Neural progenitor cell (in vitro differentiated cells): Measurements from ENCODE around the gene SFI1. TPM values are rescaled to one million over a fixed set of nuclear protein-coding genes. Genes with fewer than 3 reads are reported as not detected.

ENCODE experiments used
- DNase-seq: peaks from one replicate; pipeline ENCODE4 v3.0.0-alpha.2; 2016; ENCODE audit warnings: low spot score
- H2AFZ ChIP-seq: fragments of 200-600 bp; sonication (generic); replicated peaks from 2 replicates; pipeline ENCODE4 v1.6.1; 2016; ENCODE audit warnings: antibody characterized with exemption
- H3F3A ChIP-seq: fragments of 200-600 bp; sonication (generic); 2 replicates; pipeline ENCODE4 v1.6.1; 2016; ENCODE audit warnings: antibody characterized with exemption, low read depth
- H3K27ac ChIP-seq: fragments of 200-600 bp; sonication (generic); 2 replicates; pipeline ENCODE4 v1.5.1; 2016; ENCODE audit warnings: mild to moderate bottlenecking
- H3K27me3 ChIP-seq: fragments of 200-600 bp; sonication (generic); 2 replicates; pipeline ENCODE4 v1.6.1; 2016; ENCODE audit warnings: mild to moderate bottlenecking, moderate library complexity
- H3K36me3 ChIP-seq: fragments of 200-600 bp; sonication (generic); 2 replicates; pipeline ENCODE4 v1.5.1; 2016
- H3K4me1 ChIP-seq: fragments of 200-600 bp; sonication (generic); 2 replicates; pipeline ENCODE4 v1.6.1; 2016; ENCODE audit warnings: mixed run types
- H3K4me2 ChIP-seq: fragments of 200-600 bp; sonication (generic); 2 replicates; pipeline ENCODE4 v1.6.1; 2016
- H3K4me3 ChIP-seq: fragments of 200-600 bp; sonication (generic); 2 replicates; pipeline ENCODE4 v1.5.1; 2016
- H3K79me2 ChIP-seq: fragments of 200-600 bp; sonication (generic); 2 replicates; pipeline ENCODE4 v1.6.1; 2016; ENCODE audit warnings: low read depth
- H3K9ac ChIP-seq: fragments of 200-600 bp; sonication (generic); 2 replicates; pipeline ENCODE4 v1.6.1; 2016
- H3K9me3 ChIP-seq: fragments of 200-600 bp; sonication (generic); 2 replicates; pipeline ENCODE4 v1.5.1; 2016; ENCODE audit warnings: low read depth
- H4K20me1 ChIP-seq: fragments of 200-600 bp; sonication (generic); 2 replicates; pipeline ENCODE4 v1.6.1; 2016; ENCODE audit warnings: low read depth
- H3K27ac Mint-ChIP-seq: 3 replicates; pipeline ENCODE4 v1.8.0; 2021; ENCODE audit warnings: mixed read lengths
- H3K27me3 Mint-ChIP-seq: 2 replicates; pipeline ENCODE4 v1.8.0; 2022; ENCODE audit warnings: low read depth, mild to moderate bottlenecking, inconsistent platforms, moderate library complexity, mixed read lengths; ENCODE audit not compliant: insufficient read depth
- H3K36me3 Mint-ChIP-seq: 3 replicates; pipeline ENCODE4 v1.8.0; 2021; ENCODE audit warnings: mixed read lengths
- H3K4me1 Mint-ChIP-seq: 3 replicates; pipeline ENCODE4 v1.8.0; 2021; ENCODE audit warnings: mixed read lengths
- H3K4me3 Mint-ChIP-seq: 3 replicates; pipeline ENCODE4 v1.8.0; 2021; ENCODE audit warnings: mild to moderate bottlenecking, moderate library complexity, mixed read lengths
- H3K9me3 Mint-ChIP-seq: 3 replicates; pipeline ENCODE4 v1.8.0; 2020; ENCODE audit warnings: mixed read lengths
- CTCF ChIP-seq: fragments of 200-600 bp; sonication (generic); IDR thresholded peaks from 2 replicates; pipeline ENCODE4 v1.5.1; 2017; ENCODE audit warnings: antibody characterized with exemption, mild to moderate bottlenecking
- EZH2 ChIP-seq: fragments of 200-600 bp; sonication (generic); IDR thresholded peaks from 2 replicates; pipeline ENCODE4 v1.6.1; 2017; ENCODE audit warnings: antibody characterized with exemption, mild to moderate bottlenecking, moderate library complexity
- EZH2phosphoT487 ChIP-seq: fragments of 200-600 bp; sonication (generic); IDR thresholded peaks from 2 replicates; pipeline ENCODE4 v1.6.1; 2017; ENCODE audit warnings: antibody characterized with exemption
- total RNA-seq: library from RNA; depleted of rRNA; stranded (reverse); fragments of >200 nt; gene quantifications from 2 replicates; pipeline ENCODE4 v1.2.3, GENCODE V29; 2015; ENCODE audit warnings: low replicate concordance

SFI1 gene
- total RNA-seq, 1 donor from 2014 or later, result 25.0 TPM

- H3K9me3 ChIP-seq, result no peaks in the 10 kb centered on the region
- H4K20me1 ChIP-seq, result no peaks in the 10 kb centered on the region
- H3K4me2 ChIP-seq, result no peak overlapping the region
- Mint-ChIP-seq H3K27me3 (peaks cover 4% of the 10 kb centered on the region), H3K9me3 (peaks cover 7% of the 10 kb centered on the region), H3K27ac (no peak overlapping the region), H3K36me3 (peaks cover 3% of the 10 kb centered on the region), H3K4me3 (no peak overlapping the region), H3K4me1 (peaks cover 2% of the 10 kb centered on the region)
- no peak for DNase-seq
- no peaks in the 10 kb centered on the region for H3F3A ChIP-seq
- H3K27ac ChIP-seq, result no peak overlapping the region
- no peaks in the 10 kb centered on the region for H3K4me1 ChIP-seq
- no peaks in the 10 kb centered on the region for H3K79me2 ChIP-seq
- no peak overlapping the region for H3K9ac ChIP-seq
- TF ChIP-seq EZH2 (no peak), EZH2phosphoT487 (no peak), CTCF (no peak)
- H3K4me3 ChIP-seq, result no peak overlapping the region
- H3K27me3 ChIP-seq, result no peaks in the 10 kb centered on the region
- no peak overlapping the region for H2AFZ ChIP-seq
- H3K36me3 ChIP-seq, result no peaks in the 10 kb centered on the region
Measured at GRCh38 chr22:31595271-31595670, 98.9 kb downstream of the SFI1 start.

GRCh38 chr22:31602259-31602952 lies 106.1 kb downstream of the SFI1 start:
- Mint-ChIP-seq H3K27ac (no peak overlapping the region), H3K27me3 (peaks cover 2% of the 10 kb centered on the region), H3K4me1 (peaks cover 5% of the 10 kb centered on the region), H3K9me3 (no peaks in the 10 kb centered on the region), H3K36me3 (peaks cover 6% of the 10 kb centered on the region), H3K4me3 (no peak overlapping the region)
- Histone ChIP-seq H3K4me2 (no peak overlapping the region), H3K4me1 (no peaks in the 10 kb centered on the region), H3K27me3 (no peaks in the 10 kb centered on the region), H3K9ac (no peak overlapping the region), H3K79me2 (no peaks in the 10 kb centered on the region), H3K27ac (no peak overlapping the region), H4K20me1 (no peaks in the 10 kb centered on the region), H3K36me3 (no peaks in the 10 kb centered on the region), H2AFZ (no peak overlapping the region), H3K4me3 (no peak overlapping the region), H3K9me3 (no peaks in the 10 kb centered on the region), H3F3A (no peaks in the 10 kb centered on the region)
- DNase-seq, result no peak
- TF ChIP-seq EZH2phosphoT487, result no peak
- TF ChIP-seq CTCF, result no peak
- TF ChIP-seq EZH2, result no peak

- Mint-ChIP-seq H3K27ac (no peak overlapping the region), H3K4me1 (peaks cover 5% of the 10 kb centered on the region), H3K36me3 (peaks cover 6% of the 10 kb centered on the region), H3K9me3 (no peaks in the 10 kb centered on the region), H3K4me3 (no peak overlapping the region), H3K27me3 (peaks cover 2% of the 10 kb centered on the region)
- Histone ChIP-seq H3F3A (no peaks in the 10 kb centered on the region), H3K9ac (no peak overlapping the region), H4K20me1 (no peaks in the 10 kb centered on the region), H3K9me3 (no peaks in the 10 kb centered on the region), H3K27me3 (no peaks in the 10 kb centered on the region), H3K4me3 (no peak overlapping the region), H3K27ac (no peak overlapping the region), H3K4me2 (no peak overlapping the region), H3K36me3 (no peaks in the 10 kb centered on the region), H3K4me1 (no peaks in the 10 kb centered on the region), H3K79me2 (no peaks in the 10 kb centered on the region), H2AFZ (no peak overlapping the region)
- TF ChIP-seq EZH2 (no peak), EZH2phosphoT487 (no peak), CTCF (no peak)
- no peak for DNase-seq
Measured at GRCh38 chr22:31603081-31603525, 106.8 kb downstream of the SFI1 start.
